GM08714 (cell line): Measurements from ENCODE around the gene SORCS2.

ENCODE experiments used
- H3K4me3 ChIP-seq: fragments of 200-500 bp; sonication (Bioruptor generic); 2 replicates; pipeline ENCODE4 v1.5.1; 2014; ENCODE audit warnings: mild to moderate bottlenecking, low read length, inconsistent platforms
- ZNF274 ChIP-seq: IDR thresholded peaks from 2 replicates; pipeline ENCODE4 v1.6.1; 2012; ENCODE audit warnings: mild to moderate bottlenecking, low read depth, low read length

SORCS2 gene

GRCh38 chr4:7733201-7733600 is 540.9 kb downstream of the SORCS2 start:
- no peak for TF ChIP-seq ZNF274
- H3K4me3 ChIP-seq = no peak overlapping the region

DNA sequence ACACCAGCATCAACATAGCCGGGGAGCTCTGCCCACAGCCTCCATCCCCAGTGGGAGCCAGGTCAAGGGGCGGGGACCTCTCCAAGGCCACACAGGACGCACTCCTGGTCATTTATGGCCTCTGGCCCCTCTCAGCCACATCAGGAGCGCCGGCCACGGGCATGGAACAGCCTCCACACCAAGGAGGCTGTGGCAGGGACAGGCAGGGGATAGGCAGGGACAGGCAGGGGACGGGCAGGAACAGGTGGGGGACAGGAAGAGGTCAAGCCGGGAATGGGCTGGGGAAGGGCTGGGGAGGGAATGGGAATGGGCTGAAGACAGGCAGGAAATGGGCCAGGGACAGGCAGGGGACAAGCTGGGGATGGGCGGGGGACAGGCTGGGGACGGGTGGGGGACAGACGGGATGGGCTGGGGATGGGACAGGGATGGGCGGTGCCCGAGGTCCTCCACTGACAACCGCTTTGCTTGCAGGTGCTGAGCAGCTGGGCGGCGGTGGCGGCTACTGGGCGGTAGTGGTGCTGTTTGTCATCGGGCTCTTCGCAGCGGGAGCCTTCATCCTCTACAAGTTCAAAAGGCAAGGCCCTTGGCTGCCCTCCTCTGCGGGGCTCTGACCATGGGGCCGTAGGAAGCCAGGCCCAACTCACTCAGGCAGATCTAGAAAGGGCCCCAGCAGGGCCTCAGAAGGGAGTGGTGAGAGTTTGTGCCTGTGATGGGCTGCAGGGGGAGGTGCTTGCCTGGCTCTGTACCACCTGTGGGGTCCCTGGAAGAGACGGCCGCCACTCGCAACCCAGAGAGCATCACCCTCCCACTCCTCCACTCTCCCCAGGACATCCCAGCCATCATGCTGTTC is 541.7 kb downstream of the SORCS2 start:
- TF ChIP-seq ZNF274 = no peak
- H3K4me3 ChIP-seq = no peak overlapping the region

DNA sequence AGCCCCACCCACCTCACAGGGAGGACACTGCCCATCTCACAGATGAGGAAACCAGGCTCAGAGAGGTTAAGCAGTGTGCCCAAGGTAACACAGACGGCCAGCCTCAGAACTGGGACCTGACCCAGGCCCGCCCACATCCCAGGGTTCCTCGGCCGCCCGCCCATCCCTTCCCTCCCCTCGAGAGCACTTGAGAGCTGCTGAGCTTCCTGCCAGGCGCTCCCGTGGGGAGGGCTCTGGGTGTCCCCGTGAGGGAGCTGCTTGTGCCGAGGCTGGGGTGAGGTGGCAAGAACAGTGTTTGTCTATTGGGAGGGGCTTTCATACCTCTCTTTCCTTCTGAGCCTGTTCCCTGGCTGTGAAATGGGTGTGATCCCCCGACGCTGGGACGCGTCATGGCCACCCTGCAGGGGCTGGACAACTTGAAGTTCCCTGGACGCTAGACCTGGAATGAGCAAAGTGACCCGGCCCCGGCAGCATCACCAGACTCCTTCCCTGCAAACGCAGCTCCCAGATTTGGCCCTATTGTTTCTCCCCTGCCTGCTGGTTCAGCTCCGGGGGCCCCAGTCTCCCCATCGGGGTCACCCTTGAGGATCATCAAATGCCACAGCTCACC is 542.4 kb downstream of the SORCS2 start:
- no peak for TF ChIP-seq ZNF274
- H3K4me3 ChIP-seq = no peak overlapping the region

GRCh38 chr4:7735395-7735794 is 543.1 kb downstream of the SORCS2 start:
- no peak overlapping the region for H3K4me3 ChIP-seq
- no peak for TF ChIP-seq ZNF274

DNA sequence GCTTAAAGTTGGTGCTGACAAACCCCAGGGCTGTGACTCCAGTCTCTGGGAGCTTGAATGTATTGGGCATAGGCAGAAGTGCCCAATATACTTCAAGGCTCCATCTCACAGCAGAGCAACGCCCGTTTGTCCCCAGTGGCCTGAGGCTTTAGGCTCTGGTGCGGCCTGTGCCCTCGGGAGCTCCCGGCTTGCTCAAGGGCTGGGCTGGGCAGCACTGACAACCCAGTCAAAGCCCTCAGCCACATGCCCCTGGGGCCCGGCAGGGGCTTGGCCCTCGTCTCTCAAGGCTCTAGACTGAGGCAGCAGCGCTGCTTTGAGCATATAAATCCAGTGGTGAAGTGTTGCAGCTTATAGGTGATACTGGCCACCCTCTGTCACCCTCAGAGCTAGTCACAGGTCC is 543.6 kb downstream of the SORCS2 start:
- no peak for TF ChIP-seq ZNF274
- H3K4me3 ChIP-seq = no peak overlapping the region

DNA sequence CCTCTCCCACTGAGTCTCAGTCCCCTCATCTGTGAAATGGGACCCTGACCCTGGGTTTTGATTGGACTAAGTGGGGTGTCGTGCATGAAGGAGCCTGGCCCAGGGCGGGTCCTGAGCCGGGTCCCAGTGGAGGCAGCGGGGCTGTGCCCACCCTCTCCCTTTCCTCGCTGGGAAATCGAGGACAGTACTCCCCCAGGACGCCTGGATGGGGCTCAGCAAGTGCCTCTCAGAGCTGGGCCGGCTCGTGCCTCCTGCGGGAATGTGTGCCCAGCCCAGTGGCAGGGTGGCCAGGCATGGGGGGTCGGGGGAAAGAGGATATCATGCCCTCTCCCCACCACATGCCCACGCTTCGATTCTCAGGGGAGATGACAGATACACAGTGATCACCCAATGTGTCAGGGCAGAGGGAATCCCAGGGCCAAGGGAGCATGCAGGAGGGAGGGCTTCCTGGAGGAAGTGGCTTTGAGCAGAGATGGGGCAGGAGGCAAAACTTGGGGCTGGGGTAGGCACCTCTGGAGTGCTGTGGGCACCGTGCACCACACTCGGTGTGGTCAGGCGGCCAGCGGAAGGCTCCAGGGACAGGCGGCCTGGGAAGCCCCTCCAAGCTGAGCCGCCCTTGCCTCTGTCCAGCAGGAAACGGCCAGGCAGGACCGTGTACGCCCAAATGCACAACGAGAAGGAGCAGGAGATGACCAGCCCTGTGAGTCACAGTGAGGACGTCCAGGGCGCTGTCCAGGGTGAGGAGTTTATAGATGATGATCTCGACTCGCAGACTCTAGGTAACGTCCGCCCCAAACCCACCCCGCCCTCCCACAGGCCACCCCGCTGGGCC is 544.3 kb downstream of the SORCS2 start:
- no peak for TF ChIP-seq ZNF274
- no peak overlapping the region for H3K4me3 ChIP-seq

- no peak overlapping the region for H3K4me3 ChIP-seq
- no peak for TF ChIP-seq ZNF274
Observed at GRCh38 chr4:7737268-7737645, 544.9 kb downstream of the SORCS2 start.

GRCh38 chr4:7737752-7738457 is 545.6 kb downstream of the SORCS2 start:
- TF ChIP-seq ZNF274 = no peak
- no peak overlapping the region for H3K4me3 ChIP-seq

GRCh38 chr4:7738458-7739076 is 546.2 kb downstream of the SORCS2 start:
- TF ChIP-seq ZNF274 = no peak
- H3K4me3 ChIP-seq = no peak overlapping the region

- TF ChIP-seq ZNF274 = no peak
- no peak overlapping the region for H3K4me3 ChIP-seq
Observed at GRCh38 chr4:7739077-7739917, 547.0 kb downstream of the SORCS2 start.

DNA sequence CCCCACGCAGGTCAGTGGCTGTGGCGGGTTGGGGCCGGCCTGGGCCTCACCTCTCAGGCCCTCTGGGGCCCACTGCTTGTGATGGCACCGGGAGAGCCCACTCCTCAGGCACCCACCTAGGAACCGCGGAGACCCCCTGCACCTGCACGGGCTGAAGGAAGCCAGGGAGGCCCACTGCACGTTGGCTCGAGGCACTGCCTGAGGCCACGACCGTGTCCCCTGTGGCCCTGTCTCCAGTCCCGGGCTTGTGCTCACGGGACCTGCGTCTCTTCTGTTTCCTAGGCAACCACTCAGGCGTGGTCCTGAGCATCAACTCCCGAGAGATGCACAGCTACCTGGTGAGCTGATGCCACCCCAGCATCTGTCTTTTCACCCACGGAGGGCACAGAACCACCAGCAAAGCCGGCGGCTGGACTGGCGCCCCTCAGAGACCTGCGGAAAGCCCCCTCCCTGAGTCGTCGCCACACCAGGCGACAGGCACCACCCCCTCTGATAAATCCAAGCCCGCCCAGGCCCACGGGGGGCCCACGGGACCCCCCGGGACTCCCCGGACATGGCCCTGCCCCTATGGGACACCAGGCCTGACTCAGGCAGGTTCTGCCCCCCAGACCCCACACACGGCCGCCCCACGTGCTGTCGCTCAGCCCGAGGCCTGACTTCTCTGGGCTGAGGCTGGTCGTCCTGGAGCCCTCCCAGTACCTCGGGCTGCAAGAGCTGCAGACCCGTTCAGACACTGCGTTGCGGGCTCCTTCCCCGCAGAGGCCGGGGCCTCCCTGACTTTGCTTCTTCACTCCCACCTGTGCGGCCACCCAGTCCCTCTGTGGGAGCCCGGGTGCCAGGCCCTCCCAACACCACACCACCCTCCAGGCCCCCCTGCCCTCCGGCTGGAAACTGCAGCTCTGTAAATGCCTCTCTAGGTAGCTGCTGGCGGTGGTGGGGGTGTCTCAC is 547.9 kb downstream of the SORCS2 start:
- no peak for TF ChIP-seq ZNF274
- H3K4me3 ChIP-seq = no peak overlapping the region

- no peak for TF ChIP-seq ZNF274
- no peak overlapping the region for H3K4me3 ChIP-seq
Observed at GRCh38 chr4:7740866-7741525, 548.7 kb downstream of the SORCS2 start.
